Activated CD4-positive, alpha-beta T cell treated with anti-CD3 and anti-CD28 coated beads, Interleukin-2, amount 50 U/mL, for 4 hours (primary cell): ENCODE results near the gene OPCML.

ENCODE experiments used
- DNase-seq, 2 experiments: peaks; one replicate each; pipeline ENCODE4 v3.0.0-alpha.2; 2020

The OPCML gene

DNA sequence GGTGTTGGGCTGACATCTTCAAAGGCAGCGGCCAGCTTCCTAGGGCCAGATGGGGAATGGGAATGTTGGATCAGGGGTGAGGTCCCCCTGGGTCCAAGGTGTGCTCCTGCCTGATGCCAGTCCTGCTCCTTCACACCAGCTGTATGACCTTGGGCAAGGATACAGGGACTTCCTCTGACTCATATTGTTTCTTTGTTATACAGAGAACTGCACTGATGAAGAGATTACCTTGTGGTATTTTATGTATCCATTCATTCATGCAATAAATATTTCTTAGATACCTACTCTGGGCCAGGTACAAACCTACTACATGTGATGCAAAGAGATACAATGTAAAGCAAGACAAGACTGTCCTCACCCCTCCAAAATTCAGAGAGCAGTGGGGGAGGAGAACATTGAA is 3.9 kb upstream of the OPCML start:
- DNase-seq: no peak

DNA sequence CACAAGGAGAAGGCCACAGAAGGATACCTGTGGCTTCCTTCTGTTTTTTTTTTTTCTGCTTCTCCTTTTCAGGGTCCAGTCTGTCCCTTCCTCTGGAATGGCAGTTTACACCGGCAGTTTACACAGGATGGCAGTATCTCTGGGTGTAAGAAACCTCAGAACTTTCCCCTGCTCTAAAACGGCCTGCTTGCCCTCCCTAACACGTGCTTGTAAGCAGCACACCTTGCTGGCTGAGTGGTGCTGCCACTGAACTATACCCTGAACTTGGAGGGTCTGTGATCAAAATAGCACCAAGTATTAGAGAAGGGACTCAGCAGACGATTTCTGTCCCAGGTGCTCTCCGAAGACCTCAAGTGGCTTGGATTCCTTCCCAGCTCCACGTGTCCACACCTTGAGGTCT is 904 bp upstream of the OPCML start:
- no peak for DNase-seq

DNA sequence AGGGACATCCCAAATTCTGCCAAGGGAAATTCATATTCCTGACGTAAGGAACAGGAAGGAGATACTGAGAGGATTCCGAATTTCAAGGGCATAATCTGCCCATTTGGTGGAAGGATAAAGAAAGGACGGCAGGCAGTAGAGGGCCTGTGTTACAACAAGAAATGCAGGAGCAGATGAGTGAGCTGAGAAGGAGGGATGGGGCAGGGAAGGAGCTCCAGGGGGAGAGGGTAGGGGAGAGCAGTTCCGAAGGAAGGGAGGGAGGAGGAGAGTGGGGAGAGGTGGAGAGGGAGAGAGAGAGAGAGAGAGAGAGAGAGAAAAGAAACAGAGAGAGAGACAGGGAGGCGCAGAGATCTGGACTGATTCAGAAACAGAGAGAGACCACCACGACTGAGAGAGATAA is 843 bp downstream of the OPCML start:
- DNase-seq: no peak

DNA sequence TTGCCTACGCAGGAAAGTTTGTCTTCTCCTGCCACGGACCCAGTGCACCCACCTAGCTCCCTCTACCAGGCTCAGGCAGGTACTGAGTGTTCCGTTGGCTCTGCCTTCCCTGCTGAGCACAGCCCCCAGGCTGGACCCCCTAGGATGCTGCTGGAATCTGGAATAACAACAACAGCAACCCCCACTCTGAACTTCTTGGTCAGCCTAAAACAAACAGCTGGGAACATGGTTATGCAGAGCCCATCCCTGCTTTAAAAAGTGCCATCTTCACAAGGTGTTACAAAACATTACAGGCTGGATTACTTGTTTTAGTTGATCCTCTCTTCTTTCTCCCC is 1.8 kb downstream of the OPCML start:
- no peak for DNase-seq

DNA sequence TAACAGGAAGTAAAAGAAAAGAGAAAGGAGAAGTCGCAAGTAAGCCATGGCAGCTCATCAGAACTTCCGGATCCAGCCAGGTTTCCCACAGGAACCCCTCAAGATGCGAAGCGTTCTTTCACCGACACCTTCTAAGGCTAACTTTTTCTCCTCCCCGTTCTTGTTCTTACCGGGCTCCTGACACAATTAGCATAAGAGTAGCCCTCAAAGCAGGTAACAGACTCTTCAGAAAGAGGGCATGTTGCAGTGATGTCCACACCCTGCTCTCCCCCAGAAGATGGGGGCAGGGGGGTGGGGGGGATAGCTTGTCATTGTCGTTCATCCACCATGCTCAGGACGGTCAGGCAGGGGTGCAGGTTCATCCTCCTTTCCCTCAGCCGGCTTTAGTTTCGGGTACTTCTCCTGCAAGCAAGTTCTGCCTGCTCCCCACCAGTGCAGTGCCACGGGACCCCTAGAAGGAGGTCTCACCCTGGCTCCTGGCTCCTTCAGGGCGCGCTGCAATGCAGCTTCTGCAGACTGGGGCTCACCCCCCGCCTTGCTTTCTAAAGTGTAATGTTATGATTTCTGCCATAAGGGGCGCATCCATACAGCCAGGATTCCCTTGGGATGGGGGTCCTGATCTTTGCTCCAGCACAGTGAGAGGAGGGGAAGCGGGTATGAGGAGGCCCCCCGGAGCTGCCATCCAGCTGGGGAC is 2.3 kb downstream of the OPCML start:
- no peak for DNase-seq

DNA sequence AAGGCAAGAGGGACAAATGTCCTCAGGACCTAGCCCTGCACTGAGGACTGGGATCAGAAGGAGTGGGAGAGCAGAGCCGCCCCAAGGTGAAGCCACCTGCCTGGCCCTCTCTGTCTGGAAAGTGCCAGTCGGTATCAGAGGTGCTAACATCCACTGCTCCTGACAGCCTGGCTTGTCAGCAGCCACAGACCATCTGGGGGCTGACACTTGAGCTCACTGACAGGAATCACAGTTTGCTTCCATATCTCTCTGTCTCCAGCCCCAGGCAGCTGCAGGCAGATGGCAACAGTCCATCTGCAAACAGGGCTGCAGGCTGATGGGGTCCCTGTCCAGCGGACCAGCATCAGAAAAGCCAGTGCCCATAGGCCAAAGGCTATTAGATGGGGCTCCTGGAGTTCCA is 5.5 kb downstream of the OPCML start:
- DNase-seq: no peak

DNA sequence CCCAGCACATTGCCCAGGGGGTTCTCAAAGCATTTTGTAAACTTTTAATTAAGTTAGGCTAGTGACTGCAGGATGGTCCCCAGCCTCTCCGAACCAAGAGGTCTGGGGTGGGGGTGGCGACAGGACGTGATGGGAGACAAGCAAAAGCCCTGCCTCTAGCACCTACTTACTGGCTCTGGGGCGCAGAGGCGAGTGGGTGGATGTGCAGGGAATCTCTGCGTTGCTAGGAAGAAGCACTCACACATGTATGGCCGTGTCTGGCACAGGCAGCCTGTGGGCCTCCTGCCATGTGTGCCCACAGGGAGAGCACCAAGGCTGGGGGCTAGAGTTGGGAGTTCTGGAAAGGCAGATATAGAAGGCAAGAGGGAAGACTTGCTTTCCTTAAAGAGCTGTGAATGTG is 6.3 kb downstream of the OPCML start:
- DNase-seq: no peak

DNA sequence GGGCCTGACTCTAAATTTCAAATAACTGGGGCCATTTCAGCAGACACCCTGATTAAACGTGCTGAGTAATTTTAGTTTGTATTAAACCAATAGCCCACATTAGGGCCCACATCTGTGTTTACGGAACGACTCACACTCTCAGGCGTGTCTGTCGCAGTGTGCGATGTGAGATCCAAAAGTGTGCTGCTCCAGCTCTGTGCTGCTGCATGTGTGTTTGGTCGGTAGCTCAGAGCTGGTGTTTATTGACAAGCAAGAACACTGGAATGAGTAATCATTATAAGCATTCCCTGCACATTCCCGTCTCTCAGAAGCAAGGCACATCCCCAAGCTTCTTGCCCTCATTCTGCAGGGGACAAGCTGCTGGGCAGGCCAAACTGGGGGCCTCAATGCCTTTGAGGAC is 7.8 kb downstream of the OPCML start:
- DNase-seq: no peak

DNA sequence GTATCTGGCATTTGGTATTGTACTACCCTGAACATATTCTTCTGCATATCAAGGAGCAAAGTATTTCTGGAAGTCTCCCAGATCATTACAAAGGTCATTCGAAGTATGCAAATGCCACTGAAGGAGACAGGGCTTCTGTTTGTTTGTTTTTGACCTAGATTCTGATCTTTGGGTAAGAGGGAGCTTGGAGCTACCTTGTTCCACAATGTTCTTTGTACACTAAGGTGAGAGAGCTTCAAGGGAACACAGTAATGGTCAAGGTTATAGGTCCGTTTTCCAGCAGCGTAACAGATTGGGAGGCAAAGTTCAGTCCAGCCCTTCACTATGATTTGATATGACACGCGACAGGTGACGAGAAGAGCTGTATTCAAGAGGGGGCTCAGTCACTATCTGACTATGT is 10.0 kb downstream of the OPCML start:
- no peak for DNase-seq

DNA sequence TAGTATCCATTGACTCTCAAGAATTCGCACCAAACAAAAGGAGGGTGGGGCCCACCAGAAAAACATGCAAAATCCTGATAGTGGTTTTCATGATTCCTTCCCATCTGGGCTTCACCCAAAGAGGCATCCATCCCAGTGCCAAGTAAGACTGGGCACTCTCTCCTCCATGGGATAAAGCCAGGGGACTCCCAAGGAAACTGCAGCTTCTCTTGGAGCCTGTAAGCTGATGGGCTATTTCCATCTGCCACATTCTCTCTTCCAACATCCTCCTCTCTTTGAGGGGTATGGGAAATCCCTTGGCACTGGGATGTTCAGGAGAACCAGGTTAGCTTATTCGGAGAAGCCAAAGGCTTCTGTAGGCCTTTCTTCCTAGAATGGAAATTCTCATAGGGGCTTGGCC is 10.8 kb downstream of the OPCML start:
- no peak for DNase-seq

DNA sequence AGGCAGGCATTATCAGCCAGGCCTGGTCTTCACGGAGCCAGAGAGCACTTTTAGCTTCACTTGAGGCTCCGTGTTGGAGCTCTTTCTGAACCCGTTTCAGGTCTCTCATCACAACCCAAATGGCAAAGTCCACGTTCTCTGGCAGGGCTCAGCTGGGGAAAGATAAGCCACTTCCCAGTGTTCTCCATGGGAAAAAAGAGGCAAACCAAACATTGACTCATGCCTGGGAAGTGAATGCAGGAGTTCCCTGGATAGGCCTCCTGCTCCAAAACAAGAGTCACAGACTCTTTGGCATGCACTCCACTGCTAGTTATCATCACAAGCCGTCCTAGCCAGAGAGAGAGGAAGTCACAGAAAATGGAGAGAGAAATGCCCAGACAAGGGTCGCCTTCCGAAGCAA is 11.6 kb downstream of the OPCML start:
- DNase-seq: no peak

DNA sequence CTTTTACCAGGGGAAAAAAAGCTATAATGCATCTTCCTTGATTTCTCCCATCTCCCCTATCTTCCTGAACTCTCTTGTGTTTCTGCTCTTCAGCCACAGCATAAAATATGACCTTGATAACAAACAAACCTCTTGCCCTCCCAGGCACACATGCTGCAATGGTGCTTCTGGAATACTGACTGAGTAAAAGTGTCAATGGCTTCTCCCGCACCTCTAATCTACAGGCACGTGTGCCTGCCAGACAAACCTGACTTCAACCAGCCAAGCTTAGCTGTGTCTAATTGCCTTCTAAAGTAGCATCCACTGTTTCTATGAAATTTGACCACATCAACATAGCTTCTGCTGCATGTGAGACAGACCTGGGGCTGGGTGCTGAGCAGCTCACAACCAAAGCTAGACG is 12.7 kb downstream of the OPCML start:
- DNase-seq: no peak

DNA sequence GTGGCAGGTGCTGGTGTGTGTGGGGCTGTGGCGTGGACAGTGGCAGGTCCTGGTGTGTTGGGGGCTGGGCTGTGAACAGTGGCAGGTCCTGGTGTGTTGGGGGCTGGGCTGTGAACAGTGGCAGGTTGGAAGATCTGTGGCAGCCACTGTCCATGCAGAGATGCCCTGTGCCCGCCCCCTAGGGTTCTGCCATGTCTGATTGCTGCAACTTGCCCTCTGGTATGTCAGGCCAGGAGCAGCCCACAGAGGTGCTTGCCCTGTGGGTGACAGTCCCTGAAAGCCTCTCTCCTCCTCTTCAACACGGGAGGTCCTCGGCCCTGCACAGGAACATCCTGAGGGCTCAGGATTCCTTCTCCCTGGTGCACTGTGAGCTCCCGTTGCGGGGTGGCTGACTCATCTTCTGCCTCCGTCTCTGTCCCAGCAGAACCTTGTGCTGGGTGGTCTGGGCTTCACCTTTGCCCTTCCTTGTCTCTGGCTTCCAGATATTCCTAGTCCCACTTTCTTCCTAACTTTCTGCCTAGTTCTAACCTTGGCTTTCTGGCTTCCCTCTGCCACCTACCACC is 13.5 kb downstream of the OPCML start:
- no peak for DNase-seq

DNA sequence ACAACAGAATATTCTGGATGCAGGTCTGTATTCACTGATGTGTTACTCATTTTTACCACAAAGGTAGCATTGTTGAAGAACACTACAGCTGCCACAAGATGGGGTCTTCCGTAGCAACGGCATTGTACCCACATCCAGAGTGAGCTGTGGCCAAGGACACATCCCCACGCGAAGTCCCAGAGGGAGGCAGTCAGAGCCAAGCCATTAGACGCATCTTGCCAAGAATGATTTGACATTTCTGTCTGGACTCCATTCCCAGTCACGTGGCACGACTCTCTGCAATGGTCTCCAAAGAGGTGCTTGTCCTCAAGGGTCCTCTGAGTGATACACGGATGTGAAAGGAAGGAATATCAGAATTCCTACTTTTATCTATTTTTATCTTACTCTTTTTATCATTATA is 15.5 kb downstream of the OPCML start:
- no peak for DNase-seq

DNA sequence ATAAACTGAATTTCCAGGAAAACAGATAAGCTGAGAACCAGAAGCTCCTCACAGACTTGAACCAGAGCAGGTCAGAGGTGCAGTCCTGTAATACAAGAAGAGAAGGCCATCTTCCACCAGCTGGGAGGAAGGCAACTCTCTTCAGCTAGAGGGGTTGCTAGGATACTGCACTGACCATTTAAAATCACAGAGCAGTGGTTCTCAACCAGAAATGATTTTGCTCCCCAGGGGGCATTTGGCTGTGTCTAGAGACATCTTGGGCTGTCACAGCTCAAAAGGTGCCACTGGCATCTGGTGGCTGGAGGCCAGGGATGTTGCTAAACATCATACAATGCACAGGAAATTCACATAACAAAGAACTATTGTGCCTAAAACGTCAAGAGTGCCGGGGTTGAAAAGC is 17.2 kb downstream of the OPCML start:
- no peak for DNase-seq

DNA sequence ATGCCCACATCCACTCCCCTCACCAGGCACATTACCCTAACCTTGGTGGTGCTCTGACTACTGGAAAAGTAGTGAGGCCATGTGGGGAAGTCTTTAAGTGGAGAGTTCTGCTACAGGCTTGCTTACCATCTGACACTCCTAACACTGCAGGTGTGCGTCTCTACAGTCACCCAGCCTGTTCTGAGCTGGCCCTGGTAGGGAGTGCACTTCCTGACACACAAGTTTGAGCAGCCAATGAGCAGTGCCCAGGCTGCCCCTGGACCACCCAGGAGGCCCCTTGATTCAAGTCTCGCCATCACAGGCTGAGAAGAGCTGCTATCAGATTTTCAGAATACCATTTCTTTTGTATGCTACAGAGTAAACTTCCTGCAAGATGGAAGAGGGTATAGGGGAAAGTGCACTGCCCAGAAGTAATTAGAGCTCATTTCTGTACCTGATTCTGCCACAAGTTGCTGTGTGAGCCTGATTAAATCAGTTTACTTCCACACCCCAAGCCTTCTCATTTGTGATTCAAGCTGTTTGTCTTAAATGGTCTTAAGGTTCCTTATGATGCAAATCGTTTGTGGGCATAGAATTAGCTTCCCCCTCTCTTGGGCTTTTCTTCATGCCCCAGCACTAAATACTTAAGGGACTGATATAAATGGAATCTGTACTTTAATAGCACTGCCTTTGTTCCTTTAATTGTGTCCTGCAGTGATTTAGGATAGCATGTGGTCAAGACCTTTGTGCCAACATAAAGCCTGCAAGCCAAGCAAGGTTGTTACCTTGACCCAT is 22.2 kb downstream of the OPCML start:
- DNase-seq: no peak

DNA sequence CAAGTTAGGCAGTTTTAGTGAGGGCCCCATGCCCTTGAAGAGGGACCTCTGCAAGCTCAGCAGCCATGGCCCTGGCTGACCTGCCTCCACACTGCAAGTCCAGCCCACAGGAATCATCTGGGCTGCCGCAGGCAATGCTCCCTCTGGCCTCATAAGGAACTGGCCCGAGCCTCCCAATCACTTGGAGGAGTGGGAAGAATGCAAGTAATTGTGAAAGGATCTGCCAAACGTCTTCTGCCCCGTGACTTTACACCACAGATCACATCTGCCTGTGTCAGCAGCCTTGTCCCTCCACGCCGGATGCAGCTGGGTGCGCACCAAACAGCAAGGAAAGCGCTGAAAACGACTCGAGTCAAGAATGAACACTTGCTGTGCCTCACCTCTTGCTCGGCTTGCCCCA is 23.8 kb downstream of the OPCML start:
- DNase-seq: no peak

DNA sequence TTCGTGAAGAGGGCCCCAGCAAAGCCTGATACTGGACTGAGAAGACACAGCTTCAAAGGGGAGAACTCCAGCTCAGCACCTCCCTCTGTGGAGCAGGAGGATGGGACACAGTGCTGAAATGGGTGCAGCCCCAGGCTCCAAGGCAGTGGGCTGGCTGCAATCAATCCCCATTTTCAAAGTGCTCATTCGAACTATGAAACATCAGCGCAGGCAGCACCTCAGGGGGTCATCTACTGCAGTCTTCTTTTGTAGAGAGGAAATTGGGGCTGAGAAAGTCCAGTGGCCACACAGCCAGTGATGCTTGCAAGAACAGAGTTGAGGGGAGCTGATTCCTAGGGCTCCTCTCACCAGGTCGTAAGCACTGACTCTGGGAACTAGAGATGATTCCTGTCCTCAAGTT is 25.1 kb downstream of the OPCML start:
- DNase-seq: no peak

DNA sequence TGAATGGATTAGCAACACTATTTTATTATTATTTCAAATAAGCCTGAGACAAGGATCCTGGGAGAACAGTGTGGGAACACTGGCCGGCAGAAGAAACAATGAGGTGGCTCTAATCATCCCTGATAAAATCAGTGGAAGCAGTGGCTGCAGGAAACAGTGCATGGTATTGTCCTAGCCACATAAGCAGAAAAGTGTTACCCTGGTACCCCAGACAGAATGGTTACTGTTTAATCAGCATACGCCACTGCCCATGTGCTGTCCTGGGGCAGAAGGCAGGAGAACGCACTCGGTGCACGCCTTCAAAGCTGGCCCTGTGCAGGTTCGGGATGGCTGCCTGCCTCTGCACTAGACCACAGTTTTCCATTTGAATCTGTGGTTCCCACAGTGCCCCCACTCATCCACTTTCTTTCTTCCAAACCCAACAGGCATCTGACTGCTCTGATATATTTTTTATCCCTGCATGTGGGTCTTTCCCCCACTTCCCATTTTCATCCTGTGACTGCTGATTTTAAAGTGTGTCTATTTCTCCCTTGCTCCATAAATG is 25.7 kb downstream of the OPCML start:
- DNase-seq: no peak

DNA sequence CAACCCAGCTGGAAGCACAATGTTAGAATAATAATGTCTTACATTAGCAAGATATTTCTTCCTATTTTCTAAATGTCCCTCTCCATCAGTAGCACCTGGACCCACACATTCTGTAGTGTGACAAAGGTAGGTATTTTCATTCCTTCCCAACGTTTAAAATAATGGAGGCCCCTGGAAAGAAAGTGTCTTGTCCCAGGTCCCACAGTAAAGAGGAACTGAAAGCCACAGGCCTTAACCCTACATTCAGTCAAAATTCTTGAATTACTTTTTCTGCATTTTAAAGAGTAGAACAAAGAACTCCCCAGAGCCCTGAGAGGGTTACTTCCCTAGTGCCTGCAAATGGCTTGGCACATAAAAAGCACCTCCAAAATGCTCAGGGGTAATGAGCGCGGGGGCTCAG is 26.3 kb downstream of the OPCML start:
- DNase-seq: no peak

DNA sequence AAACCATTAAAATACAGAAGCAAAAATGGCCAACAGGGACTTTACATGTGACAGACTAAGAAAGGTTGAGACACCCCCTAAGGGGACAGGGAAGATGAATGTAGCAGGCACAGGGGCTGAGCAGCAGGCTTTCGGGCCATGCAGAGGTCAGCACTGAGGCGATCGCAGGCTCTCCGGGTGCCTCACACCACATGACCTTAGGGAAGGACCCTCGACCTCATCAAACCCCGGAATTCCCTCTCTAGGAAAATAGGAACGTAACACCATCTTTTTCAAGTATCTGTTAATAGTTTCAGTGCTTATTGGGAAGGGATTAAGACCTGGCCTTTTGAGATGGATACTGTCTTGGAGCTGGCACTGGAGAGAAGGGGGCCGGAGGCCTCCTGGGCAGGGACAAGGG is 27.4 kb downstream of the OPCML start:
- DNase-seq: no peak

DNA sequence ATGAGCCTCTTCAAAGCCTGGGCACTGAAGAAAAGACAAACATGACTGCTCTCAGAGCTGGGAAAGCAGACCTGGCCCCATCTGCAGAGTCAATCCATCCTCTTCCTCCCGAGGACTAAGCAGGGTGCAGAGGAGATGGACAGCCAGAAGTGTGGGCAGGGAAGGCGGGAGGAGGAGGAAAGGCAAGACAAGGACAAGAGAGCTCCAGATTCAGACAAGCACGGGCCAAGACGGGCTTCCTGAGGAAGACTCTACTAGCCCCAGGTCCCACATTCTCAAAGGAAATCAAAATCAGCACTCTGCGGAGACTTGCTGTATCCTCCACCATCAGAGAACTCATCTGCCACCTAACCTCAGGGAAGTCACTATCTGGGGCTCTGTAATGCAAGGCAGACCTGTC is 28.5 kb downstream of the OPCML start:
- no peak for DNase-seq

DNA sequence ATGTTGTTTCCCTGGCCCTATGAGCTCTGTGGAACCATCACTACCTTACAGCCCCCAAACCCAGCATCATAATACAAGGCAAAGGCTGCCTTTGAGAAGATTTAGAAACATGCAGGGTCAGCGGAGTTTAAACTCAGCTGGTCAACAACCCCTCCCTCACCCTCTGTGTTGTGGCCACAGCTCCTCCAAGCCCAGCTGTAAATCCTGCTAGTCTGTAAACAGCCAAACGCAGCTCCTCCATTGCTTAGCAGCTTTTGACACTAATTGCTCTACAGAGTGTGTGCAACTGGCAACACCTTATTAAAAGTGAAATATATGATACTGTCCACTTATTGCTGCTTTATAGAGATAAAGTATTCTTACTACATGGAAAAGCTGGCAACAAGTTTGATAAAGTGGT is 29.1 kb downstream of the OPCML start:
- no peak for DNase-seq
